GM12878 (cell line): ENCODE data around the gene NT5C3A. TPM values are rescaled to one million over a fixed set of nuclear protein-coding genes. Genes with fewer than 3 reads are reported as not detected.
A peak's percentile ranks its signal among the peaks of the same experiment; 100 is the strongest.

ENCODE experiments used
- ATAC-seq: fragments of 200-7000 bp; cut with Tn5 transposase; 3 replicates; pipeline ENCODE4 v1.9.1; 2020; ENCODE audit warnings: mild to moderate bottlenecking, moderate library complexity
- BruUV-seq: library from RNA; stranded (reverse); fragments of 400-500 nt; replicated peaks from 2 replicates; lab custom pipeline; 2021; lab: Mats Ljungman, UMichigan
- CTCF ChIA-PET: fragments of 300-600 bp; sonication (Branson Sonifier 250); formaldehyde crosslinking; extraction: SDS; loops from one replicate; lab custom pipeline; 2021; ENCODE audit warnings: inconsistent platforms; lab: Yijun Ruan, JAX
- POLR2A ChIA-PET: fragments of 350-600 bp; formaldehyde crosslinking; extraction: SDS; loops from one replicate; lab custom pipeline; 2021; ENCODE audit warnings: inconsistent platforms; lab: Charles Lee
- RAD21 ChIA-PET: fragments of 300-600 bp; sonication (Branson Sonifier 250); formaldehyde crosslinking; loops from one replicate; lab custom pipeline; 2023; ENCODE audit warnings: antibody characterized with exemption; ENCODE audit not compliant: unreplicated experiment; lab: Charles Lee
- SMC1A ChIA-PET: fragments of 300-600 bp; sonication (Branson Sonifier 250); formaldehyde crosslinking; loops from one replicate; lab custom pipeline; 2023; ENCODE audit not compliant: unreplicated experiment, uncharacterized antibody; lab: Charles Lee
- DNase-seq: peaks from one replicate; pipeline ENCODE4 v3.0.0-alpha.2; 2011; ENCODE audit warnings: low read depth, low spot score
- FAIRE-seq: peaks from 3 replicates; lab custom pipeline; 2011; peaks lifted over from hg19 to GRCh38; lab: Jason Lieb, UNC
- H2AFZ ChIP-seq: 2 replicates; pipeline ENCODE4 v1.6.0; 2011; ENCODE audit warnings: low read depth, low read length, control low read depth; ENCODE audit not compliant: control insufficient read depth
- H3K27ac ChIP-seq: 2 replicates; pipeline ENCODE4 v1.5.1; 2011; ENCODE audit warnings: control low read depth; ENCODE audit not compliant: control insufficient read depth, insufficient read depth
- H3K27me3 ChIP-seq, 2 experiments: replicated peaks in 1 of 2; 2 replicates each; pipeline versions ENCODE4 v1.6.0 to v1.6.1; 2011; ENCODE audit warnings: low read length in 1 of 2; ENCODE audit not compliant: control insufficient read depth in 2 of 2, insufficient read depth in 2 of 2
- H3K36me3 ChIP-seq, 2 experiments: 2 replicates each; pipeline ENCODE4 v1.5.1; 2011; ENCODE audit warnings: low read length in 1 of 2; ENCODE audit not compliant: control insufficient read depth in 2 of 2, insufficient read depth in 2 of 2
- H3K4me1 ChIP-seq: 2 replicates; pipeline ENCODE4 v1.6.1; 2011; ENCODE audit warnings: mild to moderate bottlenecking, low read length, moderate library complexity, mixed read lengths; ENCODE audit not compliant: control insufficient read depth, insufficient read depth
- H3K4me2 ChIP-seq: 2 replicates; pipeline ENCODE4 v1.6.0; 2011; ENCODE audit warnings: control low read depth; ENCODE audit not compliant: control insufficient read depth, insufficient read depth
- H3K4me3 ChIP-seq: fragments of 200-600 bp; sonication (generic); 2 replicates; pipeline ENCODE4 v1.5.1; 2016
- H3K79me2 ChIP-seq: 2 replicates; pipeline ENCODE4 v1.6.0; 2011; ENCODE audit warnings: low read length; ENCODE audit not compliant: control insufficient read depth, insufficient read depth
- H3K9ac ChIP-seq: 2 replicates; pipeline ENCODE4 v1.8.0; 2011; ENCODE audit warnings: low read length, control low read depth, mixed read lengths; ENCODE audit not compliant: control insufficient read depth, insufficient read depth
- H3K9me3 ChIP-seq: replicated peaks from 3 replicates; pipeline ENCODE4 v1.5.1; 2011; ENCODE audit warnings: mild to moderate bottlenecking, low read length; ENCODE audit not compliant: control insufficient read depth, insufficient read depth
- H4K20me1 ChIP-seq: 2 replicates; pipeline ENCODE4 v1.6.0; 2011; ENCODE audit not compliant: control insufficient read depth, insufficient read depth
- ATF3 ChIP-seq: IDR thresholded peaks from 2 replicates; pipeline ENCODE4 v1.6.1; 2011; ENCODE audit warnings: low read depth, mild to moderate bottlenecking, low read length, moderate library complexity, borderline replicate concordance; ENCODE audit errors: extremely low read depth
- CBX5 ChIP-seq: sonication (generic); IDR thresholded peaks from 2 replicates; pipeline ENCODE4 v1.6.1; 2016; ENCODE audit warnings: low read depth, moderate library complexity, mild to moderate bottlenecking, inconsistent platforms
- CREM ChIP-seq: IDR thresholded peaks from 2 replicates; pipeline ENCODE4 v1.6.1; 2014; ENCODE audit warnings: antibody characterized with exemption, low read depth
- CTCF ChIP-seq, 3 experiments: IDR thresholded peaks in 2 of 3; conservative IDR thresholded peaks in 1 of 3; 2 replicates each; pipeline ENCODE4 v1.5.1; 2011; ENCODE audit warnings: low read depth in 3 of 3, low read length in 3 of 3, mild to moderate bottlenecking in 3 of 3, control low read depth in 2 of 3, moderate library complexity in 2 of 3, inconsistent platforms in 1 of 3, mixed read lengths in 1 of 3; ENCODE audit not compliant: control insufficient read depth in 2 of 3, insufficient read depth in 1 of 3; ENCODE audit errors: extremely low read depth in 1 of 3
- EED ChIP-seq: sonication (generic); IDR thresholded peaks from 2 replicates; pipeline ENCODE4 v1.6.1; 2016; ENCODE audit warnings: antibody characterized with exemption, low read depth
- ETV6 ChIP-seq, 2 experiments: fragments of 450-650 bp in 1 of 2; IDR thresholded peaks in 1 of 2; conservative IDR thresholded peaks in 1 of 2; 2 replicates each; pipeline ENCODE4 v1.6.1; 2014; ENCODE audit warnings: antibody characterized with exemption in 1 of 2, borderline replicate concordance in 1 of 2, low read depth in 1 of 2, mild to moderate bottlenecking in 1 of 2, moderate library complexity in 1 of 2
- FOXK2 ChIP-seq: fragments of 450-650 bp; IDR thresholded peaks from 2 replicates; pipeline ENCODE4 v1.6.1; 2017; ENCODE audit warnings: mild to moderate bottlenecking, moderate library complexity
- IRF5 ChIP-seq: fragments of 450-650 bp; IDR thresholded peaks from 2 replicates; pipeline ENCODE4 v1.6.1; 2017; ENCODE audit warnings: borderline replicate concordance
- KLF5 ChIP-seq: fragments of 450-650 bp; IDR thresholded peaks from 2 replicates; pipeline ENCODE4 v1.6.1; 2014; ENCODE audit warnings: mild to moderate bottlenecking; ENCODE audit not compliant: partially characterized antibody
- MXI1 ChIP-seq: fragments of 150-350 bp; IDR thresholded peaks from 2 replicates; pipeline ENCODE4 v1.6.1; 2011; ENCODE audit warnings: low read depth, mild to moderate bottlenecking, inconsistent platforms, low read length, improper control_type of control experiment
- NR2C2 ChIP-seq: IDR thresholded peaks from 2 replicates; pipeline ENCODE4 v1.6.1; 2011; ENCODE audit warnings: borderline replicate concordance, low read depth; ENCODE audit not compliant: control insufficient read depth, insufficient read length
- NRF1 ChIP-seq: conservative IDR thresholded peaks from 2 replicates; pipeline ENCODE4 v1.6.1; 2011; ENCODE audit warnings: mild to moderate bottlenecking, low read depth, low read length, improper control_type of control experiment
- SREBF2 ChIP-seq: IDR thresholded peaks from 2 replicates; pipeline ENCODE4 v1.6.1; 2012; ENCODE audit warnings: mild to moderate bottlenecking, low read length
- ZBED1 ChIP-seq: IDR thresholded peaks from 2 replicates; pipeline ENCODE4 v1.6.1; 2016; ENCODE audit warnings: borderline replicate concordance
- ZNF217 ChIP-seq: fragments of 450-650 bp; IDR thresholded peaks from 2 replicates; pipeline ENCODE4 v1.6.1; 2017; ENCODE audit warnings: antibody characterized with exemption, mild to moderate bottlenecking
- WGBS: methylation state at CpG from one replicate; pipeline ENCODE4 v1.1.6; 2016; ENCODE audit warnings: low lambda C conversion rate; ENCODE audit not compliant: insufficient replicate concordance, insufficient coverage; ENCODE audit errors: missing lambda C conversion rate; 5-methylcytosine and 5-hydroxymethylcytosine counted together
- in situ Hi-C: fragments of 300-500 bp; cut with MboI; formaldehyde crosslinking; loops from 9 replicates; pipeline ENCODE4 v1.14.3; 2018; ENCODE audit warnings: mixed read lengths
- intact Hi-C: fragments of 100-400 bp; cut with micrococcal nuclease; formaldehyde crosslinking; loops from one replicate; pipeline ENCODE4 v1.14.2; 2022; ENCODE audit not compliant: unreplicated experiment
- polyA plus RNA-seq, 11 experiments: library from polyadenylated mRNA; depleted of rRNA in 4 of 11; unstranded in 6 of 11; stranded (reverse) in 5 of 11; fragments of >200 nt; fragmentation: Nextera tagmentation in 4 of 11; fragmentation: Illumina TruSeq in 1 of 11; extraction: Ambion mirVana in 4 of 11; extraction: Trizol in 1 of 11; gene quantifications; 1 replicate in 1 of 11; 2 replicates in 10 of 11; pipeline versions ENCODE4 v1.2.1 to v1.2.3, GENCODE V29; 2011 to 2016; ENCODE audit warnings: inconsistent platforms in 2 of 11, missing spikeins in 2 of 11, low read depth in 1 of 11
- total RNA-seq, 4 experiments: library from RNA; depleted of rRNA in 3 of 4; stranded (reverse); fragments of >200 nt in 3 of 4; fragmentation: Illumina TruSeq in 1 of 4; extraction: Trizol in 1 of 4; gene quantifications; 2 replicates each; pipeline versions ENCODE4 v1.2.1 to v1.2.3, GENCODE V29; 2013 to 2021

The NT5C3A gene
- total and polyA plus RNA-seq, 10 of the 15 experiments (the other 5 are each of a cell fraction or from before 2014, with no cell fraction given) = 53.0 to 111 (median 71.4) TPM

- CTCF ChIA-PET = no interaction called here
- intact Hi-C loops = no loop called here
These were observed 7.7 kb upstream of the NT5C3A start for GRCh38 chr7:33070277-33070676.

GRCh38 chr7:33067921-33068320 lies 5.3 kb upstream of the NT5C3A start:
- no peaks in the 10 kb centered on the region for H3K4me1 ChIP-seq
- FAIRE-seq (no peak), DNase-seq (no peak), ATAC-seq (no peak)
- H3K27me3 ChIP-seq = no peaks in the 10 kb centered on the region
- whole genome bisulfite sequencing = 50% methylated on average over 1 of the region's 1 CpG
- no peaks in the 10 kb centered on the region for H3K36me3 ChIP-seq
- no TSS peak for BruUV-seq
- ChIA-PET RAD21 (no interaction called here), SMC1A (no interaction called here), CTCF (interaction anchor here (0.6 to 1.1 kb wide), 4 partner anchors 18 to 928 kb away, joined by 3 to 4 read pairs (median 3); no protein-coding TSS in a partner anchor), POLR2A (no interaction called here)
- H4K20me1 ChIP-seq = no peaks in the 10 kb centered on the region
- in situ Hi-C loops (no loop called here), intact Hi-C loops (no loop called here)
- H3K9ac ChIP-seq = no peak overlapping the region
- no peak overlapping the region for H3K27ac ChIP-seq
- H3K4me3 ChIP-seq = no peak overlapping the region
- no peak overlapping the region for H2AFZ ChIP-seq
- peaks cover 11% of the 10 kb centered on the region; the same call in 2 of the 3 replicates for H3K9me3 ChIP-seq
- no peaks in the 10 kb centered on the region for H3K79me2 ChIP-seq
- no peak overlapping the region for H3K4me2 ChIP-seq
- TF ChIP-seq EED (no peak), CTCF (IDR thresholded peaks at IDR 0.05 in 2 of 3, conservative IDR thresholded peaks at IDR 0.05 in 1 of 3; ENCODE audit: control insufficient read depth in 2 of 3, extremely low read depth in 1 of 3, insufficient read depth in 1 of 3, low read depth in 3 of 3, low read length in 3 of 3) (no peak), KLF5 (no peak), ZBED1 (no peak), ETV6 (conservative IDR thresholded peaks at IDR 0.05 in 1 of 2, IDR thresholded peaks at IDR 0.05 in 1 of 2; ENCODE audit: borderline replicate concordance in 1 of 2, low read depth in 1 of 2) (no peak), SREBF2 (no peak), IRF5 (no peak), ATF3 (no peak), NR2C2 (no peak), NRF1 (no peak)

More at GRCh38 chr7:33070277-33070676, 7.7 kb upstream of the NT5C3A start:
- no peak overlapping the region for H3K4me3 ChIP-seq
- ChIA-PET POLR2A (no interaction called here), RAD21 (no interaction called here), SMC1A (no interaction called here)
- no peaks in the 10 kb centered on the region for H3K36me3 ChIP-seq
- H3K27me3 ChIP-seq = peaks cover 0 to 2% of the 10 kb centered on the region in 2 experiments; a peak in 1 of 4 replicates
- H2AFZ ChIP-seq = no peak overlapping the region
- FAIRE-seq (no peak), DNase-seq (no peak), ATAC-seq (no peak)
- no peaks in the 10 kb centered on the region for H3K79me2 ChIP-seq
- H3K27ac ChIP-seq = no peak overlapping the region
- BruUV-seq = no TSS peak
- H3K9me3 ChIP-seq = peaks cover 11% of the 10 kb centered on the region; the same call in 2 of the 3 replicates
- H4K20me1 ChIP-seq = no peaks in the 10 kb centered on the region
- no peak overlapping the region for H3K4me2 ChIP-seq
- 47% methylated on average over 2 of the region's 2 CpGs for WGBS
- no peaks in the 10 kb centered on the region for H3K4me1 ChIP-seq
- H3K9ac ChIP-seq = no peak overlapping the region
- TF ChIP-seq CREM (no peak), MXI1 (no peak), ZNF217 (no peak), CBX5 (peak; percentile 61; the same call in 1 of the 2 replicates), FOXK2 (no peak)
- in situ Hi-C loops = no loop called here
